Aorta (tissue), 5 donors: ENCODE measurements around the gene ELOVL4. TPM values are rescaled to one million over a fixed set of nuclear protein-coding genes. Genes with fewer than 3 reads are reported as not detected.

Experiments
- ATAC-seq: fragments of 200-7000 bp; cut with Tn5 transposase; one replicate; pipeline ENCODE4 v1.9.1; 2022; ENCODE audit warnings: moderate library complexity; ENCODE audit not compliant: low FRiP score
- DNase-seq, 2 donors: peaks; one replicate each; pipeline ENCODE4 v3.0.0-alpha.2; 2020
- H3K27ac ChIP-seq, 2 donors: one replicate each; pipeline ENCODE4 v1.5.1; 2013; ENCODE audit warnings: low read length in 2 of 2, mild to moderate bottlenecking in 2 of 2, moderate library complexity in 2 of 2, control low read depth in 1 of 2, inconsistent platforms in 1 of 2, low read depth in 1 of 2
- H3K27me3 ChIP-seq, 2 donors: one replicate each; pipeline ENCODE4 v1.6.1; 2013; ENCODE audit warnings: control low read depth in 1 of 2, low read length in 1 of 2, mild to moderate bottlenecking in 1 of 2, moderate library complexity in 1 of 2; ENCODE audit not compliant: insufficient read depth in 2 of 2, control insufficient read depth in 1 of 2
- H3K36me3 ChIP-seq, 2 donors: one replicate each; pipeline ENCODE4 v1.6.1; 2013; ENCODE audit warnings: control low read depth in 1 of 2, low read length in 1 of 2, mild to moderate bottlenecking in 1 of 2; ENCODE audit not compliant: insufficient read depth in 2 of 2, control insufficient read depth in 1 of 2
- H3K4me1 ChIP-seq, 2 donors: one replicate each; pipeline ENCODE4 v1.6.1; 2013; ENCODE audit warnings: low read length in 2 of 2, control low read depth in 1 of 2, mild to moderate bottlenecking in 1 of 2, moderate library complexity in 1 of 2; ENCODE audit not compliant: insufficient read depth in 2 of 2, control insufficient read depth in 1 of 2
- H3K4me3 ChIP-seq, 2 donors: one replicate each; pipeline ENCODE4 v1.5.1; 2013; ENCODE audit warnings: low read length in 2 of 2, control low read depth in 1 of 2, mild to moderate bottlenecking in 1 of 2
- H3K9me3 ChIP-seq: one replicate; pipeline ENCODE4 v1.6.1; 2013; ENCODE audit warnings: mild to moderate bottlenecking, low read length; ENCODE audit not compliant: control insufficient read depth
- WGBS, 2 donors: extraction: QIAGEN DNeasy Blood & Tissue Kit; methylation state at CpG; one replicate each; pipeline ENCODE4 v1.1.7; 2013; 5-methylcytosine and 5-hydroxymethylcytosine counted together
- intact Hi-C, 2 donors: fragments of 100-400 bp; cut with DNase I; formaldehyde crosslinking; loops; one replicate each; pipeline versions ENCODE4 v1.14.2 to v1.15.0; 2022
- polyA plus RNA-seq, 2 donors: library from polyadenylated mRNA; stranded (reverse); fragments of 200-250 nt; gene quantifications; one replicate each; pipeline ENCODE4 v1.2.3, GENCODE V29; 2013
- total RNA-seq, 2 donors: library from RNA; stranded (reverse); fragmentation: NEBNext Ultra II Directional; extraction: Animal tissue kit (Norgen Biotek cat#: 25700); gene quantifications; one replicate each; pipeline ENCODE4 v1.2.1, GENCODE V29; 2021
- donor health status: healthy with polysubstance abuse.
- donor health status: Bipolar disorder and iron deficiency.
- donor health status: DM: no; HTN: no; CAD: no.
- donor health status: DM: no; HTN: no; CAD: no.
- donor health status: DM: yes; HTN: yes; CAD: no.

The ELOVL4 gene
- total and polyA plus RNA-seq, 4 donors = 1.6 to 3.3 (median 2.3) TPM

DNA sequence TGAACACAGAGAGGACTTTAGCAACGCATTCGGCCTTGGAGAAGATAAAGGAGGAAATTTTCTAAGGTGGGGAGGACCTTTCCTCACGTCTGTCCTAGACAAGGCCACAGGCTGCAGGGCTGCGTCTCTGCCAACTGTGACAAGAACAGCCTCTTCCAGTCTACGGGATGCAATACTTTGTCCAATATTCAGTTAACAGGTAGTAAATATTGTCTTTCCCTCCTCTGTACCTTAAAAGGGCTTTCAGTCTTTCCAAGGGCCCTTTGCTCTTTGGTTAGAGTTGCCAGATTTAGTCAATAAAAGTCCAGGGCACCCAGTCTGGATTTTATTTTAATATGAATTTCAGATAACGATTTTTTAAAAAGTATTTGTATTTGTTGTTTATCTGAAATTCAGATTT, 78.2 kb downstream of the ELOVL4 start:
- no peaks in the 10 kb centered on the region for H3K36me3 ChIP-seq
- H3K9me3 ChIP-seq = no peaks in the 10 kb centered on the region
- DNase-seq = no peak
- WGBS, 2 donors = 79 to 81% methylated on average over 6 of the region's 6 CpGs
- no peak overlapping the region for H3K27ac ChIP-seq
- no peak for ATAC-seq
- intact Hi-C loops = loop anchor here in 1 of 2 donors (5.0 kb wide), 1 partner anchor 92 kb away; no protein-coding TSS in a partner anchor
- H3K4me1 ChIP-seq = no peaks in the 10 kb centered on the region
- peaks cover 0 to 1% of the 10 kb centered on the region in 2 donors for H3K27me3 ChIP-seq
- no peak overlapping the region for H3K4me3 ChIP-seq

DNA sequence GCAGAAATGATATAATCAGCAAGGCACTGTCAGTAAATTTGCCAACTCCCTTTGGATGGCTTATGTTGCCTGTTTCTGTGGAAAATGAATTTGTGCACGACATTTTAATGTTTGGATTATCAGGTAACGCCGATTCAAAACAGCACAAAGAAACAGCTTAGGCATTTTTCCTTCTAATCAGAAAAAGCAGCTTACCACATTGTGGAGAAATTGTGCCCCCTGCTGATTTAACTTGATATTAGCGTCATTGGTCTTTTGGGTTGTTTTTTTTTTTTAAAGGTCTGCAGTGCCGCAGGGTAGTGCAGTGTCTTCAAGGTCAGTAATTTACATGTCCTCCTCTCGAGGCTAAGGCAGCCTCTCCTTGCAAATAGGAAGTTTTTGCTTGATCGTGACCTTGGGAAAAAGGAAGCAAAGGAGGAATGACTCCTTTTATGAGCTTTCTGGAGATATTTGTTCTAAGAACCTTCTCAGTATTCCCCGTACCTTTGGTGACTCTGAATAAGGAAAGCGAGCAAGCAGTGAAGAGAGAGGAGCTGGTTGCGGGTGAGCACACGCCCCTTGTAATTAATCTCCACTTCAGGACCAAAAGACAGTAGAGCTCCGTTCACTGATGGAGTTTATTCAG, 79.1 kb downstream of the ELOVL4 start:
- H3K9me3 ChIP-seq = no peaks in the 10 kb centered on the region
- no peak for DNase-seq
- peak; percentile 64 for ATAC-seq
- intact Hi-C loops = loop anchor here in 1 of 2 donors (5.0 kb wide), 1 partner anchor 91 kb away; no protein-coding TSS in a partner anchor
- H3K27me3 ChIP-seq = peaks cover 0 to 1% of the 10 kb centered on the region in 2 donors
- 33 to 42% methylated on average over 12 of the region's 12 CpGs for WGBS, 2 donors
- no peak overlapping the region for H3K4me3 ChIP-seq
- H3K36me3 ChIP-seq = no peaks in the 10 kb centered on the region
- H3K4me1 ChIP-seq = no peaks in the 10 kb centered on the region
- H3K27ac ChIP-seq = no peak overlapping the region

Other genes with a start within 250 kb of the ELOVL4 start
- gene TTK, start 57.1 kb upstream of the ELOVL4 start, total RNA-seq = under 1 TPM; 0.45 to 0.84 TPM
- 1 to 10 TPM in 1 of 2 donors, not detected in 1; 1.6 TPM for gene TTK, start 57.1 kb upstream of the ELOVL4 start, polyA plus RNA-seq
- gene BCKDHB, start 159.1 kb upstream of the ELOVL4 start, total RNA-seq = 10 to 100 TPM; 19.7 to 19.9 TPM
- 10 to 100 TPM; 11.7 to 13.4 TPM for gene BCKDHB, start 159.1 kb upstream of the ELOVL4 start, polyA plus RNA-seq